Heart left ventricle (tissue), 16 donors: ENCODE results near the gene EMP2. TPM values are rescaled to one million over a fixed set of nuclear protein-coding genes. Genes with fewer than 3 reads are reported as not detected.

Experiments
- ATAC-seq, 4 donors: fragments of 200-7000 bp; cut with Tn5 transposase; one replicate each; pipeline ENCODE4 v1.9.1; 2020 to 2022; ENCODE audit warnings: moderate library complexity in 4 of 4, mild to moderate bottlenecking in 3 of 4, moderate number of reproducible peaks in 1 of 4
- DNase-seq, 5 donors: peaks; one replicate each; pipeline ENCODE4 v3.0.0-alpha.2; 2020
- H3K27ac ChIP-seq, 12 donors: fragments of 200-600 bp; sonication (generic) in 4 of 12; one replicate each; pipeline versions ENCODE4 v1.5.0 to v1.8.0; 2016 to 2022; ENCODE audit warnings: mild to moderate bottlenecking in 2 of 12
- H3K27me3 ChIP-seq, 9 donors: fragments of 200-600 bp; sonication (generic) in 2 of 9; one replicate each; pipeline versions ENCODE4 v1.5.1 to v1.8.0; 2016 to 2022; ENCODE audit warnings: mild to moderate bottlenecking in 3 of 9
- H3K36me3 ChIP-seq, 9 donors: fragments of 200-600 bp; sonication (generic) in 2 of 9; one replicate each; pipeline versions ENCODE4 v1.5.0 to v1.8.0; 2018 to 2022; ENCODE audit warnings: mild to moderate bottlenecking in 2 of 9
- H3K4me1 ChIP-seq, 12 donors: fragments of 200-600 bp; sonication (generic) in 4 of 12; one replicate each; pipeline versions ENCODE4 v1.5.0 to v1.8.0; 2016 to 2022; ENCODE audit warnings: mild to moderate bottlenecking in 3 of 12
- H3K4me3 ChIP-seq, 12 donors: fragments of 200-600 bp; sonication (generic) in 4 of 12; one replicate each; pipeline versions ENCODE4 v1.5.0 to v1.8.0; 2017 to 2022; ENCODE audit warnings: mild to moderate bottlenecking in 9 of 12, moderate library complexity in 4 of 12
- H3K9me3 ChIP-seq, 12 donors: fragments of 200-600 bp; sonication (generic) in 4 of 12; one replicate each; pipeline versions ENCODE4 v1.5.0 to v1.8.0; 2016 to 2022; ENCODE audit warnings: mild to moderate bottlenecking in 1 of 12
- POLR2A ChIP-seq, 2 donors: fragments of 450-650 bp; IDR thresholded peaks; one replicate each; pipeline ENCODE4 v1.6.1; 2017; ENCODE audit warnings: antibody characterized with exemption in 2 of 2, mild to moderate bottlenecking in 2 of 2, moderate library complexity in 2 of 2
- WGBS, 4 donors: extraction: QIAGEN DNeasy Blood & Tissue Kit in 2 of 4; methylation state at CpG; one replicate each; pipeline versions ENCODE4 v1.1.5 to v1.1.7; 2013 to 2018; 5-methylcytosine and 5-hydroxymethylcytosine counted together
- intact Hi-C, 10 donors: fragments of 100-400 bp; cut with DNase I; formaldehyde crosslinking; loops; one replicate each; pipeline versions ENCODE4 v1.11.1 to v1.14.2; 2022
- polyA plus RNA-seq, 2 donors: library from polyadenylated mRNA; stranded (reverse); fragments of 200-250 nt; gene quantifications; one replicate each; pipeline ENCODE4 v1.2.3, GENCODE V29; 2013
- total RNA-seq, 9 donors: library from RNA; depleted of rRNA in 2 of 9; stranded (reverse); fragments of >200 nt in 2 of 9; fragmentation: NEBNext Ultra II Directional in 3 of 9; extraction: Animal tissue kit (Norgen Biotek cat#: 25700) in 3 of 9; gene quantifications; one replicate each; pipeline versions ENCODE4 v1.1.0 to v1.2.4, GENCODE V29; 2016 to 2023
- TF ChIP-seq, protein P1 (sequence below), 12 donors: fragments of 200-600 bp; sonication (generic) in 4 of 12; IDR thresholded peaks; one replicate each; pipeline versions ENCODE4 v1.5.0 to v1.8.0; 2018 to 2022; ENCODE audit warnings: antibody characterized with exemption in 12 of 12, mild to moderate bottlenecking in 5 of 12
- donor health status: ischemic (EF 13 %, LVEDD 7.1; RV severe dilation, severe dysfunction).
- donor health status: healthy with polysubstance abuse.
- donor health status: DM: no; HTN: yes; CAD: no.
- donor health status: DM: no; HTN: no; CAD: no.
- donor health status: ischemic (EF 25% LVEDD 6.9; RV normal size, moderate dysfunction).
- donor health status: ischemic (EF 25% LVEDD 5.7; RV mildly dilated, moderate dysfunction).
- donor health status: healthy.
- donor health status: DM: yes; HTN: yes; CAD: no.
- donor health status: ischemic (EF 35%, LVEDD 5.7; RV mildly dilated, moderate dysfunction).
- donor health status: nonischemic (EF 11% LVEDD 7.7; RV severe dilation, severe dysfunction).
- donor health status: DM: yes; HTN: yes; CAD: no.
- donor health status: PGD.
- donor health status: ischemic (EF 29% LVEDD 5.4; RV normal size, mild dysfunction).
- donor health status: nonischemic (EF 23%, LVEDD 6.1; RV moderate dilation, normal function).

The EMP2 gene
- total and polyA plus RNA-seq, 11 donors = 34.5 to 103 (median 61.3) TPM

DNA sequence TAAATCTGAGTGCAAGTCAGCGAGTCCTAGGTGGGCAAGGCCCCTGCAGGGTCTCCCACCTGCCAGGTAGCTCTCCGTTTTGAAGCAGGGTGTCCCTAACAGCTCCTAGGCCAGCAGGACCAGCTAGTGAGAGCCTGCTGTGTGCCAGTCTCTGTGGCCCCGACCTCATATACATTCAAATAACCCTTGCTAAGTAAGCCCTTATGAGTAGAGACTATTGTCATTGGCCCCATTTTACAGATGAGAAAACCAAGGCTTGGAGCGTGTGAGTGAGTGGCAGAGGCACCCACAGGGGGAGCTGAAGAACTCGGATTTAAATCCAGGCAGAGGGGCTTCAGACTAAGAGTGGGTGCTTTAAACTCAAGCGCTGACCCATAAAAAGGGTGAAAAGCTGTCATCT, 39.7 kb upstream of the EMP2 start:
- H3K4me3 ChIP-seq = no peak overlapping the region
- WGBS, 4 donors = 84 to 92% (median 88%) methylated on average over 5 to 6 of the region's 6 CpGs

DNA sequence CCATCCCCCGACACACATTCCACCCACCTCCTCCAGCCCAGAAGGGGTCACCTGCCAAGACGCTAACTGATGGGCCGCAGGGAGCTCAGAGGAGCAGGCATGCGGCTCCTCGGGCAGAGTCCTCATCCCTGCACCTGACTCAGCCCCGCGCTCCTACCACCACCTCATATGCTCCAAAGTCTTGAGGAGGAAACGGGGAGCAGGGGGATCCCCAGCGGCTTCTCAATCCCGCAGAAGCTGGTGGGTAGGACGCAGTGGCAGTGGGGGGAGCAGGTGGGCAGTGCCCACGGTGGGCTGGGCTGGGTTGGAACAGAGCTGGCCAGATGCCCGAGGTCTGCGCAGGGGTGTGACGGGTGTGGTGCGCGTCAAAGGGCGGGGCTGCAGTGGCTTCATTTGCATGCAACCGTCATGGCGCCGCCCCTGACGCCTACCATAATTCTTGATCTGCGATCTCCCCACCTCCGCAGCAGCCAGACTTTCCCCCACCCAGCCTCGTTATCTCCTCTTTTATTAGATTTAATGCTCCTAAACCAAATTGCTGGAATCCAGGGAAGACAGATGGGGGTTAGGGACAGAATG, 39.0 kb upstream of the EMP2 start:
- DNase-seq = peak; percentile 38 to 74 (median 66)
- no peaks in the 10 kb centered on the region for H3K27me3 ChIP-seq
- TF ChIP-seq POLR2A (IDR thresholded peaks at IDR 0.05) = no peak
- TF ChIP-seq, protein P1, sequence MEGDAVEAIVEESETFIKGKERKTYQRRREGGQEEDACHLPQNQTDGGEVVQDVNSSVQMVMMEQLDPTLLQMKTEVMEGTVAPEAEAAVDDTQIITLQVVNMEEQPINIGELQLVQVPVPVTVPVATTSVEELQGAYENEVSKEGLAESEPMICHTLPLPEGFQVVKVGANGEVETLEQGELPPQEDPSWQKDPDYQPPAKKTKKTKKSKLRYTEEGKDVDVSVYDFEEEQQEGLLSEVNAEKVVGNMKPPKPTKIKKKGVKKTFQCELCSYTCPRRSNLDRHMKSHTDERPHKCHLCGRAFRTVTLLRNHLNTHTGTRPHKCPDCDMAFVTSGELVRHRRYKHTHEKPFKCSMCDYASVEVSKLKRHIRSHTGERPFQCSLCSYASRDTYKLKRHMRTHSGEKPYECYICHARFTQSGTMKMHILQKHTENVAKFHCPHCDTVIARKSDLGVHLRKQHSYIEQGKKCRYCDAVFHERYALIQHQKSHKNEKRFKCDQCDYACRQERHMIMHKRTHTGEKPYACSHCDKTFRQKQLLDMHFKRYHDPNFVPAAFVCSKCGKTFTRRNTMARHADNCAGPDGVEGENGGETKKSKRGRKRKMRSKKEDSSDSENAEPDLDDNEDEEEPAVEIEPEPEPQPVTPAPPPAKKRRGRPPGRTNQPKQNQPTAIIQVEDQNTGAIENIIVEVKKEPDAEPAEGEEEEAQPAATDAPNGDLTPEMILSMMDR (IDR thresholded peaks at IDR 0.05) = no peak
- H3K27ac ChIP-seq = peak overlapping the region in 9 of 12 donors; percentile 13 to 77 (median 60)
- H3K36me3 ChIP-seq = no peaks in the 10 kb centered on the region
- peak in 3 of 4 donors; percentile 45 to 60 (median 53) for ATAC-seq
- no peaks in the 10 kb centered on the region for H3K9me3 ChIP-seq
- intact Hi-C loops = loop anchor here in 3 of 10 donors (5.0 kb wide), 3 partner anchors 37 to 82 kb away; partner anchors contain the start of gene EMP2 (in 2 of the 3)
- WGBS, 4 donors = 29 to 70% (median 41%) methylated on average over 12 to 25 of the region's 25 CpGs
- H3K4me1 ChIP-seq = peaks cover 3 to 47% (median 23%) of the 10 kb centered on the region in 12 donors
- H3K4me3 ChIP-seq = peak overlapping the region in 9 of 12 donors; percentile 9 to 49 (median 35)

More for the DNA sequence above, 39.7 kb upstream of the EMP2 start:
- TF ChIP-seq, protein P1 (IDR thresholded peaks at IDR 0.05) = no peak
- no peak for TF ChIP-seq POLR2A (IDR thresholded peaks at IDR 0.05)
- intact Hi-C loops = loop anchor here in 1 of 10 donors (10.0 kb wide), 1 partner anchor 95 kb away; no protein-coding TSS in a partner anchor
- Histone ChIP-seq H3K36me3 (no peaks in the 10 kb centered on the region), H3K9me3 (no peaks in the 10 kb centered on the region), H3K27me3 (no peaks in the 10 kb centered on the region), H3K4me1 (peaks cover 3 to 47% (median 23%) of the 10 kb centered on the region in 12 donors), H3K27ac (peak overlapping the region in 3 of 12 donors; percentile 53 to 75 (median 64))
- no peak for ATAC-seq
- DNase-seq = no peak

DNA sequence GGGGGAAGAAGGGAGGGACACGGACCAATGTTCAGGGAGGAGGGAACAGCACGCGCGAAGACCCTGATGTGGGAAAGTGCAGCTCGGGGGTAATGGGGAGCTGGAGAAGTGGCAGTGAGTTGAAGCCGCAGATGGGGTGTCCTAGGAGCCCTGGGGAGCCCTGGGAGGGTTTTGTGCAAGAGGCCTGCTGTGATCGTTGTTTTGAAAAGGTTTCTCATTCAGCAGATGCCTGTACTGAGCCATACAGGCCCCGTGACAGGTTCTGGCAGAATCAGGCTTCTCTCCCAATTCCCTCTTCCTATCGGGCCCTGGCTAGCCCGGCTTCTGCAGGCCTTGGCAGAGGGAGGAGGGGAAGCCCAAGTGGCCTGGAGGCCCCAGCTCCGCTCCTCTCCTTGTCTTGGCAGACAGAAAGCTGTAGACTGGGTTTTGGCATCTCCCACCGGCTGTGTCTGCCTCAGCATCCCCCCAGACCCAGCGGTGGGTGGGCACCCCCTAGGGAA, 38.4 kb upstream of the EMP2 start:
- Histone ChIP-seq H3K9me3 (no peaks in the 10 kb centered on the region), H3K4me3 (peak overlapping the region in 7 of 12 donors; percentile 18 to 49 (median 42)), H3K27me3 (no peaks in the 10 kb centered on the region), H3K27ac (peak overlapping the region in 9 of 12 donors; percentile 13 to 77 (median 60)), H3K36me3 (no peaks in the 10 kb centered on the region), H3K4me1 (peaks cover 3 to 47% (median 23%) of the 10 kb centered on the region in 12 donors)
- DNase-seq (peak in 1 of 5 donors; percentile 36), ATAC-seq (peak in 1 of 4 donors; percentile 22)
- intact Hi-C loops = loop anchor here in 3 of 10 donors (5.0 kb wide), 3 partner anchors 36 to 81 kb away; partner anchors contain the start of gene EMP2 (in 2 of the 3)
- no peak for TF ChIP-seq POLR2A (IDR thresholded peaks at IDR 0.05)
- TF ChIP-seq, protein P1 (IDR thresholded peaks at IDR 0.05) = no peak
- WGBS, 4 donors = 57 to 68% (median 60%) methylated on average over 12 to 13 of the region's 13 CpGs
